ENCODE data around the gene FAM124A. TPM values are rescaled to one million over a fixed set of nuclear protein-coding genes. Genes with fewer than 3 reads are reported as not detected.

Gene FAM124A
- total and polyA plus RNA-seq, 2 experiments from 2014 or later = 37.7 to 109 TPM

- Mint-ChIP-seq H3K27me3 (ENCODE audit: insufficient read depth, low read depth, poor library complexity) (peaks cover 3% of the 10 kb centered on the region), H3K9me3 (no peaks in the 10 kb centered on the region), H3K36me3 (ENCODE audit: low read depth) (0 out of 3 replicates have a peak, but pooled peaks cover 2% of the 10 kb centered on the region), H3K27ac (no peak overlapping the region), H3K4me3 (no peak overlapping the region), H3K4me1 (peaks cover 4% of the 10 kb centered on the region; the same call in 1 of the 3 replicates)
- Histone ChIP-seq H3K27ac (ENCODE audit: low read depth) (no peak overlapping the region), H3K79me2 (replicated peaks; ENCODE audit: insufficient read depth) (no peaks in the 10 kb centered on the region), H3K9me2 (ENCODE audit: insufficient read depth) (no peaks in the 10 kb centered on the region), H3K4me2 (no peak overlapping the region), H3F3A (replicated peaks; ENCODE audit: low read depth) (no peaks in the 10 kb centered on the region), H3K4me3 (no peak overlapping the region), H3K27me3 (ENCODE audit: insufficient read depth) (peaks cover 21% of the 10 kb centered on the region), H3K36me3 (ENCODE audit: insufficient read depth) (no peaks in the 10 kb centered on the region), H3K4me1 (ENCODE audit: insufficient read depth) (no peaks in the 10 kb centered on the region), H2AFZ (no peak overlapping the region), H4K20me1 (replicated peaks; ENCODE audit: insufficient read depth) (no peaks in the 10 kb centered on the region)
- no peak for ATAC-seq
- TF ChIP-seq REST (IDR thresholded peaks at IDR 0.05; ENCODE audit: unreplicated experiment) (no peak), EZH2phosphoT487 (IDR thresholded peaks at IDR 0.05; ENCODE audit: unreplicated experiment) (no peak), CREB1 (CRISPR knock-in tag; IDR thresholded peaks at IDR 0.05; ENCODE audit: low read depth) (no peak), STAT1 (IDR thresholded peaks at IDR 0.05; ENCODE audit: unreplicated experiment) (no peak), ZNF331 (CRISPR knock-in tag; IDR thresholded peaks at IDR 0.05; ENCODE audit: low read depth) (no peak), EZH2 (IDR thresholded peaks at IDR 0.05; ENCODE audit: low read depth, unreplicated experiment) (no peak), JUNB (IDR thresholded peaks at IDR 0.05; ENCODE audit: unreplicated experiment) (no peak)
- DNase-seq (ENCODE audit: low spot score) = no peak
These were observed 28.8 kb upstream of the FAM124A start for GRCh38 chr13:51193387-51193786.

- Histone ChIP-seq H3K4me3 (no peak overlapping the region), H3K27me3 (ENCODE audit: insufficient read depth) (peaks cover 21% of the 10 kb centered on the region), H3K9me2 (ENCODE audit: insufficient read depth) (no peaks in the 10 kb centered on the region), H3K79me2 (replicated peaks; ENCODE audit: insufficient read depth) (no peaks in the 10 kb centered on the region), H3K4me2 (no peak overlapping the region), H3K27ac (ENCODE audit: low read depth) (no peak overlapping the region), H3K4me1 (ENCODE audit: insufficient read depth) (no peaks in the 10 kb centered on the region), H4K20me1 (replicated peaks; ENCODE audit: insufficient read depth) (no peaks in the 10 kb centered on the region), H2AFZ (no peak overlapping the region), H3K36me3 (ENCODE audit: insufficient read depth) (no peaks in the 10 kb centered on the region), H3F3A (replicated peaks; ENCODE audit: low read depth) (no peaks in the 10 kb centered on the region)
- ATAC-seq (no peak), DNase-seq (ENCODE audit: low spot score) (no peak)
- TF ChIP-seq EZH2 (IDR thresholded peaks at IDR 0.05; ENCODE audit: low read depth, unreplicated experiment) (no peak), ZNF114 (CRISPR knock-in tag; IDR thresholded peaks at IDR 0.05) (no peak), POLR2AphosphoS5 (IDR thresholded peaks at IDR 0.05; ENCODE audit: low read depth) (no peak), STAT1 (IDR thresholded peaks at IDR 0.05; ENCODE audit: unreplicated experiment) (no peak), ZNF331 (CRISPR knock-in tag; IDR thresholded peaks at IDR 0.05; ENCODE audit: low read depth) (no peak), ZNF462 (CRISPR knock-in tag; IDR thresholded peaks at IDR 0.05) (no peak)
- Mint-ChIP-seq H3K4me1 (peaks cover 4% of the 10 kb centered on the region; the same call in 1 of the 3 replicates), H3K4me3 (no peak overlapping the region), H3K27ac (no peak overlapping the region), H3K9me3 (peaks cover 5% of the 10 kb centered on the region), H3K27me3 (ENCODE audit: insufficient read depth, low read depth, poor library complexity) (peaks cover 3% of the 10 kb centered on the region), H3K36me3 (ENCODE audit: low read depth) (peaks cover 5% of the 10 kb centered on the region; the same call in 2 of the 3 replicates)
These were observed 27.3 kb upstream of the FAM124A start for GRCh38 chr13:51194942-51195341.
